OCI-M2 (cell line): ENCODE measurements around the gene TRAIP.

Experiments
- DNase-seq: peaks from one replicate; lab custom pipeline; 2025; ENCODE audit not compliant: unreplicated experiment; lab: John Stamatoyannopoulos, UW

Gene TRAIP

DNA sequence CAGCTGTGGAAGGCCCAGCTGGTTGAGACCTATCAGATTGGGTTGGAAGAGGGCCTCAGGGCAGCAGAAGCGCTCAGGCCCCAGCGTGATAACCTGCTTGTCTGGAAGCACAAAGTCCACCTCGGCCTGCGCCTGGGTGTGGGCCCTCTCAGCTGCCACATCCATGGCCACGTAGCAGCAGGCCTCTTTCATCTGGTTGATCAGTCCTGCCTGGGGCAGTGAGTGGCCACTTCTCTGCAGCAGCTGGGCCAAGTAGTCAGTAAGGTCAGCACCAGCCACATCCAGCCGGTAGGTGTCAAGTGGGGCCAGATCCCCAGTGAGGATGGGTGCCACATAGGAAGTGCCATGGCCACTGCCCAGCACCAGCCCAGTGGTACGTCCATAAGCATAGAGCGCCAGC, 17.3 kb upstream of the TRAIP start:
- no peak for DNase-seq

DNA sequence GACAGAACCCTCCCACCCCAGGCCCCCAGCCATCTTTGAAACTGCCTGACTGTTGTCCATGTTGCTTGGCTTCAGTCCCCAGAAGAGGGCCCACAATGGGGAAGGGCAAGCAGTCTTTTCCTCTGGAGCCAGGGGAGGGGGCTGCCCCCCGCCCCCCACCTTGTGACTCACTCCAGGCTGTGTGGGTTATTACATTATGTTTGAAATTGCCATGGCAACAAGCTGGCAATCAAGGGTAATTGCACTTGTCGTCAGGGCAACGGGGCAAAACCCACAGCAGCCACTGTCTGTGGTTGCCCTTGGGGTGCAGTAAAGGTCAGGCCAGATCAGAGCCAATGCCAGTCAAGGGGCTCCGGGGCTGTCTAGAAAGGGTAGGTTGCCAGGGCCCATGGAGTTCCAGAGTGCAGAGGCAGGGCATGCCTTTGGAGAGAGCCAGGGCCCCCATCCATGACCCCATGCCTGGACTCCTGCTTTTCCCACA, 16.5 kb upstream of the TRAIP start:
- no peak for DNase-seq

DNA sequence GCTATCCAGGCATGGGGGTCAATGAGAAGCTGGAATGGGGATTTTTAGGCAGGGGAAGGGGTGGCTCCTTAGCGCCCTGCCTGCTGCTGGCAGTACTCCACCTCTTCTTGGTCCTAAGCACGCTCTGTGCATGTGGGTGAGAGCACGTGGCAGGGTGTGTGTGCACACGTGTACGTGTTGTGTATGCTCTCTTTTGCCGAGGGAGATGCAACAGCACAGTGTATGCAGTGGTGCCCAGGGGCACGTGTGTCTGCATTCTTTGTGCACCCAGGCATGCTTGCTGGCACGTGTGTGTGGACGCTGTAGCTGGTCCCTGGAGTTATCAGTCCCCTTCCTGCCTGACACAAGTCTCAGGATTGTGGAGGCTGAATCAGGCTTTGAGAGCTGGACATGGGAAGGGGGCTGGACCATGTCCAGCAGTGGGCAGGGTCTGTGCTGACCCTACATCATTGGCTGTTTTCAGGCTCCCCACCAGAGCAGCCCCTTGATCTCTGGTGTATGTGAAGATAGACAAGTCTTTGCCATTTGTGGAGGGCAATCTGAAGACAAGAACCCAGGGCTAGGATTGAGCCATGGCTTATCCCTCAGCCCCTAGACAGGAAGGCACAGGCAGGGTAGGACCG, 15.3 kb upstream of the TRAIP start:
- no peak for DNase-seq

DNA sequence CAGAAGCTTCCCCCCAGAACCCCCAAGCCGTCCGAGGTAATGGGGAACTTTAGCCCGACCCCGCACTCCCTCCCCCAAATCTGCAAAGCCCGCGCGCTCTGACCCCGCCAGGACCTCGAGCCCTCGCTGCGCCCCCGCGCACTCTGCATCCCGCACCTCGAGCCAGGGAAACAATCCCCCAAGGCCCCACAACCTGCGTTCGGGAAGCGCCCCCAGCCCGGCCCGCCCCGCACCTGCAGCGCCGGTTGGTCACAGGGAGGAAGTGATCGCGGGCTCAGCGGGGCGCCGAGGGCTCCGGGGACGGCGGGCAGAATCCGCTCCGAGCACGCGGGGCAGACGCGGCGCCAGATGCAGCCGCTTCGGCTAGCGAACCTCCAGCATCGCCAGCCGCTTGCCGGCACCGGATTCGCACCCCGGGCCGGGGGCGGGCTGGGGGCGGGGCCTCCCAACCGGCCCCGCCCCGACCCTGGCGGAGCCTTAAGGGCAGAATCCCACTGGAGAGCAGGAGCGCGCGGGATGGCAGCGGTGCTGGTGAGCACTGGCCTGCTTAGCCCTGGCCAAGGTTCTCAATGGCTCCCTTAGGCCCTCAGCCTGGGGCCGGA, 13.3 kb upstream of the TRAIP start, which contains the start of gene CAMKV:
Gene CAMKV (minus strand): TSS at position 382 of the 602 bp plus-strand sequence. CDS start 7,518 bp downstream, outside the sequence.
- DNase-seq = no peak

DNA sequence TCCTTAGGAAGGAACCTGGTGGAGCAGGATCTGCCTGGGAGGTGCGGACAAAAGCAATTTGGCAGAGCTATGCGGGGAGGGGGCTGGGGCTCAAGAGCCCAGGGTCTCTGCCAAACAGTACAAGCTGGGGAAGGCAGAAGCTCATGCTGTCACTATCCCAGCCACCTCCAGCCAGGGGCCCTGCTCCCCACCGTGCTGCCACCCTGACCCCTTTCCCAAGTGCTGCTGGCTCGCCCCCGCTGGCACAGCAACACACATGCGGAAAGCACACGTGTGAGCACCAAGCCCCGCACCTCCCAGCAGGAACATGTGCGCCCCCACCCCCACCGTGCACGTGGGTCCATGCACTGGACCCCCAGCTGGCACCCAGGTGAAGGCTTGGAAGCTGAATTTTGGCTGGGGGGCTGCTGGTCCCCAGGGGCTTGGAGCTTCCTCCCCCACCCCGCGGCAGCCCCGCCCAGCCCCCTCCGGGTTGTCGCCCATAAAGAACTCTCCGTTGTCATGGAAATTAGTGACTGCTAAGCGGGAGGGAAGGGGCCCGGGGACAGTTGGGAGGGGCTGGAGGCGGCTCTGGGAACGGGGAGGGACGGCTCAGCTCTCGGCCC, 12.6 kb upstream of the TRAIP start:
- no peak for DNase-seq

DNA sequence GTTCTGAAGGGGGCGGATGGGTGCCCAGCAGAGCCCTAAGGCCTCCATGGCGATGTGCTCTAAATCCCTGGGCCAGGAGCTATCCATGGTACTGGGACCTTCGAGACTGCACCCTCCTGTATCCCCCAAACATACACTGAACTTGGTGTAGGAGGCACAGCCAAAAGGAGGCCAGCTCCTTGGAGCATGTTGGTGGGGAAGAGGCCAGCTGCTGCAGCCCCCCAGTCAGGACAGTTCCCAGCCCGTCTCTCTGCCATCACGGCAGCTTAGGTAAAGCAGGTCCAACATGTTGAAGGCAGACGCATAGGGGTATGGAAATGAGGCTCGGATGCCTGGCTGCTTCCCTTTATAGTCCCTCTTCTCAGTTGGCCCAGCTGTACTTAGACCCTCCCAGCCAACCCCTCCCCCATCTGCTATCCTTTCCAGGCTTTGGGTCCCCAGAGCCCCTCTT, 11.5 kb upstream of the TRAIP start:
- no peak for DNase-seq

DNA sequence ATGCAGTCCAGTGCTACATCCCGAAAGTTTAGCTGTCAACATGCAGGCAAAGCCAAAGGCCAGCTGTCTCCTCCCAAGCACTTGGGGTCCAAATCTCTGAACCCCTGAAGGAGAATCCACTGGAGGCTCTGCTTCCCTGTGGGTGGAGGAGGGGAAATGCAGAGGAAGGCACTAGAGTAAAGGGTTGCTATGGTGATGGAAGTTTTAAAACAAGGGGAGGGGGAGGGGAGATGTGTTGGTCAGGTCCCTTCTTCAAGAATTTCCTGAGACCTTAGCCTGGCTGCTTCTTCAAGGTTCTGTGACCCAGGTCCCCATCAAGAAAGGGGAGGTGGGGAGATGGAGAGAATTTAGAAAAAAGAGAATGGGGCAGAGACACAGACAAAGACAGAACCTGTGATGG, 11.0 kb upstream of the TRAIP start:
- no peak for DNase-seq

DNA sequence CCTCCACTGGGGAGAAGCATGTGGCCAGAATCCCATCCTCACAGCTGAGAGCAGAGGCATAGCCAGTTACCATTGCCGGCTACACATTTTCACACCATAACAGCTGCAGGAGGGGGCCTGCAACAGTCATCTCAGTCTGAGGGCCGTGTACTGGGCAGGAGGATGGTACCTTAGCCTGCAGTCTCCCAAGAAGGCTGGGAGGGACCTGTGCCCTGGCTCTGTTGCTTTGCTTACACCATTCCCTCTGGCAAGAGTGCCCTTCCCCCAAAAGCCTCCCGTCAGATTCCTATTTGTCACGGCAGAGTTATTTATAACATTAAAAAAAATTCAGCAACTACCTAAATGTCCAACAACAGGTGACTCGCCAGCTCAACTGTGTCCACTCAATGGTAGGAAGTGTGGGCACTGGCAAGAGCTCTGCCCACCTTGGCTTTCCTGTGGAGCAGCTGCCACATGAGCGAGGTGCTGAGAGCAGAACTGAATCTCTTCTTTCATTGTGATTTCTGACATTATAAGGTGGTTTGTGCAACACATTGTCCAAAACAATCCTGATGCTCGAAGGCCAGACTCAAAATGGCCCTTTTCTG, 8.9 kb upstream of the TRAIP start:
- DNase-seq = no peak

DNA sequence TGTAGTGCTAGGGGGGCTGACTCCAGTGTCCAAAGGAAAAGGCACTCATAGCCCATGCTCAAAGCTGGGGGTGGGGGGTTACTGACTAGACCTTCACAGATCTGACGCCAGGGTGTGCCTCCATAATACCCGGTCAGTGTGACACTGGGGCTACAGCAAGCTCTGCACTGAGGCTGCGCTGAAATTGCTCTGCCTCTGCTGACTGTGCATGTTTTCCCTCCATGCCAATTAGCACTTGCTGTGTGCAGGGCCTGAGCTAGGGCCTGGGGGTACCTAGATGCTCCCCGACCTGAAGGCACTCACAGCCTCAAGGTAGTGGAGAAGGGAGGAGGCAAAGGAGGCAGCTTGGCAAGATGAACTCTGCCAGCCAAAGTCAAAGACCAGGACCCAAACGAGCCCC, 8.1 kb upstream of the TRAIP start:
- no peak for DNase-seq

DNA sequence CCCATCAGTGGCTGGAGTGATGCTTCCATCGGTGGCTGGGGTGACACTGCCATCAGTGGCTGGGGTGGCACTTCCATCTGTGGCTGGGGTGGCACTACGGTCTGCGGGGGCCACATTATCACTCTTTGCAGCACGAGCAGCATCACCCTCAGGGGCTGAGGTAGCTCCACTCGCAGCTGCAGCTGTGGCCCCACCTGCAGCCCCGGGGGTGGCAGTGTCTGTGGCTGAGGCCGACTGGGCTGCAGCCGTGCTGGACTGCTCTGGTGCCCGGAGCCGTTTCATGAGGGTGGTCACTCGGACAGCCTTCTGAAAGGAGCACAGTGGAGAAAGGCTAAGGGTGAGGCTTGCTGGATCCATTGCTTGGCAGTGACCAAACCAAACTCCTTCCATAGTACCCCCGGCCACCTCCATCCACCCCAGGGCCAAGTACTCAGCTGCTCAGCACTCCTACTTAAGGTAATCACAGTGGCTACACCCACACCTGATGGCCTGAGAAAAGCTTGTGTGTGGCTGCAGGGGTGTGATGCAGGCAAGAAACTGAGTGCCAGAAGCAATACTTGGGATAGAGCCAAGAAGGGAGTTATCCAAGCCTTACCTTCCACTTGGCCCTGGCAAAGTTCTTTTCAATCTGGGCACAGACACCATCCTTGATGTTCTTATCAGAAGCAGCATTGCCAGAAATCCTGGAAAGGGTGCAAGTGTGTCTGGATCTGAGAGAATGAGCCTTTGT, 3.4 kb upstream of the TRAIP start:
- DNase-seq = no peak

DNA sequence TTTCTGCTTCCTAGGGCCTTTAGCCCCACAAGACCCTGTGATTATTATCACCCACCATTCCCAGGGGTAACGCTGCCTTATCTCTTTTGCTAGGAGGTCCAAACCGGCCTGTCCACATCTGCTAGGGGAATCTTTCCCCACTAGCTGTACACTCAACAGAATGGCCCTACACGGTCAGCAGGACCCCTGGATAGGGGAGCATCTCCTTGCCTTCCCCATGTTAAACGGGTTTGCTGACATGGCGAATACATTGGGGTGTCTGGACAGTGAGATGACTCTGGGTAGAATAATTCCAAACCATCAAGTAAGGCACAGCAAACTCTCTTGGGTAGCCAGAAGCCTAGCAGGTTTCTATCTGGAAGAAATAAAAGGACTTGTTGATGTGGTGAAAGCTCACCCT, 702 bp downstream of the TRAIP start:
- no peak for DNase-seq

DNA sequence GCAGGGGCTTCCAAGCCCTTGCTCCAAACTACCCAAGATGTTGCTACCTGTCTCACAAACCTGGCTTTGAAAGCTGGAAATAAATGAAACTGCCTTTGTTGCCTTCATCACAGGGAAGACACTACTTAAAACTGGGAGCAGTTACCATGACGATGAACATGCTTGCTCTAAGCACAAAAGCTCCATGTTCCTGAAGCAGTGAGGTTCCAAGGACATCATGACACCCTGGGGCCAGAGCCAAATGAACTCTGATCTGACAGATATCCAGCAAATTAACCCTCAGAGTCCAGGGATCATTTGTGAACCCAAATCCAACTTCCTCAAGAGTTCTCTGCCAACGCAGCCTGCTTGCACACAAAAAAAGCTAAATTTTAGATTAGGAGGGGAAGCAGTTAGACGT, 10.7 kb downstream of the TRAIP start:
- DNase-seq = no peak

DNA sequence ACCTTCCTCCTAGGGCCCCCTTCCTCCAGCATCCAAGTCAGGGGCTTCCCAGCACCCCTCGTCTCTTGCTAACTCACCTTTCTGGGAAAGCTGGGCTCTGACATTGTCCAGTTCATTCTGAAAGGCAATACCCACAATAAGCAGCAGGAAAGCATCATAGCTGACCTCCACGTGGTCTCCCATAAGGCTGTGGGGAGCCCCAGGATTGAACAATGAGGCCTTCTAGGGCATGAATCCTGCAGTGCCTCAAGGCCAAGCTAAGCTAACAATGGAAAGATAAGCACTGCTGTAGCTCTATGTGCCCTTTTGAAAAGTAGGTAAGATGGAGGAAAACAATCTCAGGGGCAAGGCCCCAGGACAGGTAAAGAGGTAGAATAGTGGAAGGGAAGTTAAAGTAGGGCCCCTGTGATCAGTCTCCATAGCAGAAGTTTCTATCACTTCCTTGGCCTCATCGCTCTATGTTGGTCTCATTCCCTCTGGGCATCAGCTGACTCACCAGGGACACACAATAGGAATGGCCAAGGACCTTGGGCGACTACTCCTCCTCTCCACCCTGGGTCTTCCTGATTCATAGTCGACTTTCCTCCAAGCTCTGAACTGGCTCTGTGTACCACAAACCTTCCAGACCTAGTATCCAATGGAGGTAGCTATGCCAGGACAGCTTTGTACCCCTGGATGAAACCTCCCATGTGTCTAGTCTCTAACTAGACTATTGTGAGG, 11.7 kb downstream of the TRAIP start:
- DNase-seq = no peak

DNA sequence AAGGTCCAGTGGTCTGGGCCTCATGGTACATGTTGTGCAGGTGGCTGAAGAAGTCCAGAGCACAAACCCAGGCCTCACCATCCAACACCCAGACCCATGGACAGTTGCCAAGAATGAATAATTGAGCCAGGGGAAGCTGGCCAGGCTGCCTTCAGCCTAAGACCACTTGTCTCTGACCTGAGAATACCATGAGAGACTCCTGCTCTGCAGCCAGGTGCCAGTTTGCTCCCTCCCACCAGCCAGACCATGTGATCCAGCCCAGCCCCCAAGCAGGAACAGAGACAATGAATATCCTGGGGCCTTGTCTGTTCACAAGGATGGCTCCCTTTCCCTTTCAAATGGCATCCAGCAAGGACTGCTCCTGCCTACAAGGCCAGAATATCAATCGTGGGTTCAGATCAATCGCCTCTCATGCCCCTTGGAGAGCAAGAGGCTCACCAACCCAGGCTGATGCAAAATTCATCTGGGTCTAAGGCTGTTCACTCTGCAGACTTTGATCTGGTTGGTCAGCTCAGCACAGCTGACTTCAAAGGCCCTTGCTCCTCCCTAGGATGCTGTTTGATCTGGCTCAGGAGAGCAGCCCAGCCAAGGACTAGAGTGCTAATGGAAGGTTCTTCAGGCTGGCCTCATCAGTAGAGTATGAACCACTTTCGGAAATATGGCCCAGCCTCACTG, 13.4 kb downstream of the TRAIP start:
- no peak for DNase-seq

DNA sequence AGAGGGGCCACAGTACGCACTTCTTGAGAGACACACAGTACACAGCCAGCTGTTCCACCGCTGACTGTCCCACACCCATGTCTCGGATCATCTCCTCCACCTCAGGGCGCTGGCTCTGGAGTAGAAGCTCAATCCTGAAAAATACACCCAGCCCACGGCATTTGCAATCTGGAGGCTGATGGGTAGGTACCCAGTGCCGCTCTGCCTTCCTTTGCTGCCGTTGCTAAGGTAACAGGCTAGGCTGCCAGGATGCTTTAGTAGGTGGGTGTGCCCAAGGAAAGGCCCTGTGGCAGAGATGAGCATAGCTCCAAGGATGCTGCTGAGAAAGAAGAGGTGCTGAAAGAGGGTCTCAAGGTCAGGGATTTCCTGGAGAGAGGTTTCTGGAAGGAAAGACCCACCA, 14.6 kb downstream of the TRAIP start:
- no peak for DNase-seq

DNA sequence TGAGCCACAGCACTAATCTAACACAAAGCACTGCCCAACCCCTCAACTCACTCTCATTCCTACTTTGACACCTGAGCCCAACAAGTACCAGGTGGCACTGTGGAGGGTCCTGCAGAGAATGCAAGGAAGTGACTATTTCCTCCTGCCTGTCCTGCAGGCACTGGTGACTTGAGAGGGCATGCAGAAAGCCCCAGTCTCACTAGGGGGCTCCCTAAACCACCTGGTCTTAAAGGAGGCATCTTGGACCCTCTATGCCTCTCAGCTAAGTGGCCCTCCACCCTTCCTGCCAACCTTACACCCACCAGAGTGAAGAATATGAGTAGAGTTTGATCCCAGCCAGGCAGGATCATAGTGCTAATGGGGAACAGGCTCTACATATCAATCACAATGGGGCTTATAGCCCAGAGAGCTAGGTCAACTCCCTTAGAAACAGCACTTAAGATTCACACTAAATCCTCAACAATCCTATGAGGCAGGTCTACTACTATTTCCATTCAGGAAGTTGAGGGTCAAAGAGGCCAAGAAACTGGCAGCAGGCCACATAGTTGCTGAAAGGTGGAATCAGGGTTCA, 15.2 kb downstream of the TRAIP start:
- no peak for DNase-seq

DNA sequence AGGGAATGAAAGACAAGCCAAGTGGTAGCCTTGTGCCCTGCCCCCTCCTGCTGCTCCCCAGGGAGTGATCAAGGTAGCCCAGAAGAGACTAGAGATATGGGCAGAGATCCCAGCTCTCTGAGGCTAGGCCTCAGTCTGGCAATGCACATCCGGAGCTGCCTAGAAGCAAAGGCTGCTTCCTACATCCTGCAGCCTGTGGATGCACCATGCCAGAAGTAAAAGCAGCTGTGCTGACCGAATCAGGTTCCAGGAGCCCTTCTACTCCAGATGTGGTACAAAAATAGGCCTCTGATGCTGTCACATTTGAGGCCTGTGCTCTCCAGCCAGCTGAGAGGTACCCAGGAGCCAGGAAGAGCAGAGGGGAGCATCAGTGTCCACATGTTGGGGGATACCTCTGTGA, 16.0 kb downstream of the TRAIP start:
- DNase-seq = no peak

DNA sequence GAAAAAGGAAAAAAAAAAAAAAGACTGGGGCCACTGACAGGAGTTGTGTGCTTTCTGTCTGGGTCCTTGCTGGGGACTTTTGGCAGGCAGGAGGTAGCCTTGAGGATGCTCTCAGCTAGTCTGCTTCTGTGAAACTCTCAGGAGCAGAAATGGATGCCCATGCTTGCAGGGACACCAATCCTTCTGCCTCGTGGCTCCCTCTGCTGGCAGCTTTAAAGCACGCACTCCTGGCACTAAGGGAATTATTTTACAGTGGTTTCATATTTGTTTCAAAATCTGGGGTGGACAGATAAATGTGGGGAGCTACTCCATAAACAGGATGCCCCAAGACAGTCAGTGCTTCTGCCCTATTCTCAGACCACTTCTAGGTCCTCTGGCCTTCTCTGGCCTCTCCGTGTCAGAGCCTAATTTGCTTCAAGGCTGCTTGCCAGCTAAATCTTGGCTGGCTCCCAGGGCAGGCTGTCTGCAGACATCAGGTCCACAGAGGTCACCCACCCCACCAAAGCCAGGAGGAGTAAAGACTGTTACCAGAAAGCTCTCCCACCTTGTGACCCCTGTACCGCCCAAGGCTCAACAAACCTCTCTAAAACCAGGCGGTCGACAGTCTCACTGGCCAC, 17.1 kb downstream of the TRAIP start:
- no peak for DNase-seq

DNA sequence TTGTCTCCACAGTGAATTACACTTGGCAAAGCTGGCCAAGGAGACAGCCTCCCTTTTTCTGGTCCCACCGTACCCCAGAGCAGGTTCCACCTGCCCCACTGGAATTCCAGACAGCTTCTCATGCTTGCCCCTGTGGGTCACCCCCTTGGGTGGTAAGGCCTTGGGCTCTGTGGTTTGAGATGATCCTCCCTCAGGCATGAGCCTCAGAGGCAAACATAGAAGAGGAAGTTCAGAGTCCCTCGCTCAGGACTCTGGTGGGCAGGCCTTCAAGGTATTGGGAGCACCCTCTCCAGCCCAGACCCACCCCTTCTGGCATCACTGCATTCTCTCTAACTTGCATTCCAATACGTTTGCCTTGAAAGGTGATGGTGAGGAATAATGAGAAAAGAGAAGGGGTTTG, 25.0 kb downstream of the TRAIP start:
- DNase-seq = no peak
